ENCODE data around the gene MAPKAP1.

GRCh38 chr9:125652759-125653158, 54.2 kb downstream of the MAPKAP1 start:
- no peak for TF ChIP-seq EZH2 (IDR thresholded peaks at IDR 0.05)
- TF ChIP-seq, protein P1, sequence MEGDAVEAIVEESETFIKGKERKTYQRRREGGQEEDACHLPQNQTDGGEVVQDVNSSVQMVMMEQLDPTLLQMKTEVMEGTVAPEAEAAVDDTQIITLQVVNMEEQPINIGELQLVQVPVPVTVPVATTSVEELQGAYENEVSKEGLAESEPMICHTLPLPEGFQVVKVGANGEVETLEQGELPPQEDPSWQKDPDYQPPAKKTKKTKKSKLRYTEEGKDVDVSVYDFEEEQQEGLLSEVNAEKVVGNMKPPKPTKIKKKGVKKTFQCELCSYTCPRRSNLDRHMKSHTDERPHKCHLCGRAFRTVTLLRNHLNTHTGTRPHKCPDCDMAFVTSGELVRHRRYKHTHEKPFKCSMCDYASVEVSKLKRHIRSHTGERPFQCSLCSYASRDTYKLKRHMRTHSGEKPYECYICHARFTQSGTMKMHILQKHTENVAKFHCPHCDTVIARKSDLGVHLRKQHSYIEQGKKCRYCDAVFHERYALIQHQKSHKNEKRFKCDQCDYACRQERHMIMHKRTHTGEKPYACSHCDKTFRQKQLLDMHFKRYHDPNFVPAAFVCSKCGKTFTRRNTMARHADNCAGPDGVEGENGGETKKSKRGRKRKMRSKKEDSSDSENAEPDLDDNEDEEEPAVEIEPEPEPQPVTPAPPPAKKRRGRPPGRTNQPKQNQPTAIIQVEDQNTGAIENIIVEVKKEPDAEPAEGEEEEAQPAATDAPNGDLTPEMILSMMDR (IDR thresholded peaks at IDR 0.05) = no peak
